SK-N-MC (cell line): Measurements from ENCODE around the gene TOMM34.

Source experiments
- EZH2 ChIP-seq: fragments of 200-600 bp; sonication (generic); IDR thresholded peaks from one replicate; pipeline ENCODE4 v1.6.1; 2017; ENCODE audit warnings: antibody characterized with exemption
- POLR2AphosphoS5 ChIP-seq: IDR thresholded peaks from 2 replicates; pipeline ENCODE4 v1.6.1; 2012; ENCODE audit warnings: mild to moderate bottlenecking, low read depth, low read length, borderline replicate concordance

DNA sequence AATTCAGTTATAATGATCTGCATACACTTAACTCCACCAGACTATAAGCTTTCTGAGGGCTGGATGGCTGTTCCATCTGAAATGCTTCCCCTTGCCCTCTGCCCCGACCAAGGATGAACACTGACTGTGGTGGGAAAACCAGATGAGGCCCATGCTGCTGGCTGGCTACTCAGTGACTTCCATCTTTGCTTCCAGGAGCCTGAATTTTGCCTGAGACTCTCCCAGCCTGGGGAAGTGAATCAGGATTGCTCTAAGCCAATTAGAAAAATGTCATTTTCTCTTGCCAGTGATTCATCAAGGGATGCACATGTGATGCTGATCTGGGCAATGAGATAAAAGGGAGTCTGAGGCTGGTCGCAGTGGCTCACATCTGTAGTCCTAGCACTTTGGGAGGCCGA lies 1.7 kb upstream of the TOMM34 start:
- TF ChIP-seq EZH2: no peak
- no peak for TF ChIP-seq POLR2AphosphoS5
